T-cell (primary cell): Measurements from ENCODE around the gene SMC2. TPM values are rescaled to one million over a fixed set of nuclear protein-coding genes. Genes with fewer than 3 reads are reported as not detected.

Source experiments
- ATAC-seq, 4 experiments: fragments of 200-7000 bp in 3 of 4; fragments of 150-1000 bp in 1 of 4; cut with Tn5 transposase; replicated peaks in 1 of 4; 1 replicate in 3 of 4; 2 replicates in 1 of 4; pipeline ENCODE4 v1.10.0; 2021; ENCODE audit warnings: moderate library complexity in 3 of 4, mild to moderate bottlenecking in 2 of 4, moderate number of reproducible peaks in 1 of 4
- CTCF ChIA-PET, 2 donors: fragments of 300-600 bp; sonication (Branson Sonifier 250); formaldehyde crosslinking; loops; one replicate each; lab custom pipeline; 2022; ENCODE audit warnings: antibody characterized with exemption in 2 of 2; lab: Charles Lee
- POLR2A ChIA-PET, 2 donors: fragments of 300-600 bp; sonication (Branson Sonifier 250); formaldehyde crosslinking; loops; one replicate each; lab custom pipeline; 2022; ENCODE audit warnings: antibody characterized with exemption in 2 of 2; lab: Charles Lee
- DNase-seq, 35 experiments: peaks; one replicate each; pipeline versions ENCODE4 v3.0.0 to v3.0.0-alpha.2; 2013 to 2023
- H3K27ac ChIP-seq: one replicate; pipeline ENCODE4 v1.5.1; 2013; ENCODE audit warnings: low read length
- H3K27me3 ChIP-seq, 2 experiments: replicated peaks in 1 of 2; 1 replicate in 1 of 2; 2 replicates in 1 of 2; pipeline versions ENCODE4 v1.6.1 to v1.7.0; 2013; ENCODE audit warnings: low read length in 1 of 2, mixed read lengths in 1 of 2; ENCODE audit not compliant: control insufficient read depth in 2 of 2, insufficient read depth in 2 of 2; ENCODE audit errors: extremely low read depth in 1 of 2
- H3K36me3 ChIP-seq, 2 donors: 1 replicate in 1 of 2; 2 replicates in 1 of 2; pipeline versions ENCODE4 v1.6.1 to v1.7.0; 2013; ENCODE audit warnings: low read length in 1 of 2; ENCODE audit not compliant: control insufficient read depth in 2 of 2, insufficient read depth in 1 of 2; ENCODE audit errors: extremely low read depth in 1 of 2
- H3K4me1 ChIP-seq, 2 experiments: 1 replicate in 1 of 2; 2 replicates in 1 of 2; pipeline versions ENCODE4 v1.6.1 to v1.7.0; 2013; ENCODE audit warnings: low read length in 2 of 2, mixed read lengths in 1 of 2; ENCODE audit not compliant: insufficient read depth in 2 of 2, control insufficient read depth in 1 of 2; ENCODE audit errors: extremely low read depth in 1 of 2
- H3K4me3 ChIP-seq, 2 donors: 1 replicate in 1 of 2; 2 replicates in 1 of 2; pipeline versions ENCODE4 v1.5.1 to v1.7.0; 2013; ENCODE audit warnings: mild to moderate bottlenecking in 2 of 2, low read length in 1 of 2, moderate library complexity in 1 of 2; ENCODE audit not compliant: control insufficient read depth in 1 of 2; ENCODE audit errors: extremely low read depth in 1 of 2
- H3K9me3 ChIP-seq: 2 replicates; pipeline ENCODE4 v1.7.0; 2013
- H3K27ac Mint-ChIP-seq, 2 donors: one replicate each; pipeline ENCODE4 v1.8.0; 2020 to 2021; ENCODE audit warnings: mild to moderate bottlenecking in 2 of 2, mixed read lengths in 2 of 2
- H3K27me3 Mint-ChIP-seq, 2 donors: one replicate each; pipeline ENCODE4 v1.8.0; 2021 to 2022; ENCODE audit warnings: mixed read lengths in 2 of 2
- H3K36me3 Mint-ChIP-seq: one replicate; pipeline ENCODE4 v1.8.0; 2021; ENCODE audit warnings: mixed read lengths
- H3K4me1 Mint-ChIP-seq, 3 donors: one replicate each; pipeline ENCODE4 v1.8.0; 2020 to 2022; ENCODE audit warnings: mixed read lengths in 3 of 3, mild to moderate bottlenecking in 1 of 3
- H3K4me3 Mint-ChIP-seq, 3 donors: one replicate each; pipeline ENCODE4 v1.8.0; 2020 to 2022; ENCODE audit warnings: mild to moderate bottlenecking in 3 of 3, mixed read lengths in 3 of 3, moderate library complexity in 3 of 3
- H3K9me3 Mint-ChIP-seq, 3 donors: one replicate each; pipeline ENCODE4 v1.8.0; 2020 to 2022; ENCODE audit warnings: mixed read lengths in 3 of 3
- WGBS: methylation state at CpG from one replicate; pipeline ENCODE4 v1.1.5; 2013; ENCODE audit warnings: missing lambda C conversion rate; ENCODE audit not compliant: insufficient coverage; 5-methylcytosine and 5-hydroxymethylcytosine counted together
- total RNA-seq, 35 experiments: library from RNA in 6 of 35; stranded (reverse) in 6 of 35; fragments of 120-200 nt in 1 of 35; gene quantifications; one replicate each; pipeline versions ENCODE4 v1.2.1 to v1.2.4 and lab custom pipeline; 2013 to 2026

The SMC2 gene
- total RNA-seq, 5 donors from 2014 or later (not counting 1 experiment from before 2014, with no cell fraction given) = 5.2 to 12.6 (median 9.1) TPM

- H3K4me3 Mint-ChIP-seq = peak overlapping the region; percentile 97 to 100 (median 100)
- DNase-seq = peak in 1 of 35 experiments; percentile 2
- 100% methylated on average over 2 of the region's 12 CpGs for WGBS
These were observed 1.1 kb upstream of the SMC2 start for GRCh38 chr9:104092875-104093600.

GRCh38 chr9:104094534-104095015 lies 466 bp downstream of the SMC2 start:
- DNase-seq (no peak), ATAC-seq (no peak)
- 0% methylated on average over 2 of the region's 18 CpGs for WGBS
- Mint-ChIP-seq H3K9me3 (no peaks in the 10 kb centered on the region), H3K36me3 (no peaks in the 10 kb centered on the region), H3K4me3 (peak overlapping the region; percentile 97 to 100 (median 100)), H3K27me3 (no peaks in the 10 kb centered on the region), H3K4me1 (peaks cover 50 to 52% (median 51%) of the 10 kb centered on the region in 3 donors), H3K27ac (peak overlapping the region; percentile 99 to 100)
- H3K27ac ChIP-seq = no peak overlapping the region
- H3K4me1 ChIP-seq = peaks cover 11 to 23% of the 10 kb centered on the region in 2 experiments
- H3K36me3 ChIP-seq = no peaks in the 10 kb centered on the region
- H3K27me3 ChIP-seq = no peaks in the 10 kb centered on the region
- ChIA-PET CTCF (interaction anchor here (0.7 to 1.0 kb wide), 2 partner anchors 651 to 1787 kb away, joined by 3 to 5 read pairs; no protein-coding TSS in a partner anchor), POLR2A (no interaction called here)
- H3K4me3 ChIP-seq = peak overlapping the region; percentile 79 to 84
- H3K9me3 ChIP-seq = no peaks in the 10 kb centered on the region

More at GRCh38 chr9:104092875-104093600, 1.1 kb upstream of the SMC2 start:
- peaks cover 0 to 2% of the 10 kb centered on the region in 2 donors for H3K27me3 Mint-ChIP-seq
- peak overlapping the region; percentile 93 for H3K27ac ChIP-seq
- POLR2A ChIA-PET = interaction anchor here (0.6 to 1.0 kb wide), 3 partner anchors 173 to 898 kb away, joined by 3 read pairs; partner anchors contain the start of gene NIPSNAP3A (in 1 of the 2)
- CTCF ChIA-PET = interaction anchor here (0.6 to 0.7 kb wide), 2 partner anchors 34 to 62 kb away, joined by 3 to 4 read pairs; no protein-coding TSS in a partner anchor
- no peaks in the 10 kb centered on the region for H3K36me3 ChIP-seq
- H3K27ac Mint-ChIP-seq = peak overlapping the region; percentile 99 to 100
- H3K9me3 Mint-ChIP-seq = no peaks in the 10 kb centered on the region
- no peaks in the 10 kb centered on the region for H3K27me3 ChIP-seq
- H3K4me1 ChIP-seq = peaks cover 11 to 23% of the 10 kb centered on the region in 2 experiments
- ATAC-seq = no peak
- H3K4me3 ChIP-seq = peak overlapping the region; percentile 79 to 84
- H3K36me3 Mint-ChIP-seq = no peaks in the 10 kb centered on the region
- H3K4me1 Mint-ChIP-seq = peaks cover 50 to 52% (median 51%) of the 10 kb centered on the region in 3 donors
- H3K9me3 ChIP-seq = no peaks in the 10 kb centered on the region

- Mint-ChIP-seq H3K27me3 (no peaks in the 10 kb centered on the region), H3K4me3 (no peak overlapping the region), H3K4me1 (peaks cover 19 to 24% (median 22%) of the 10 kb centered on the region in 3 donors), H3K27ac (no peak overlapping the region), H3K9me3 (no peaks in the 10 kb centered on the region), H3K36me3 (peaks cover 37% of the 10 kb centered on the region)
- Histone ChIP-seq H3K4me1 (peaks cover 2 to 9% of the 10 kb centered on the region in 2 experiments), H3K9me3 (no peaks in the 10 kb centered on the region), H3K4me3 (no peak overlapping the region), H3K27ac (no peak overlapping the region), H3K27me3 (no peaks in the 10 kb centered on the region), H3K36me3 (peaks cover 0 to 28% of the 10 kb centered on the region in 2 donors)
- no peak for DNase-seq
- ChIA-PET CTCF (interaction anchor here in 1 of 2 donors (1.1 kb wide), 1 partner anchor 10 kb away, joined by 3 read pairs; no protein-coding TSS in a partner anchor), POLR2A (interaction anchor here in 1 of 2 donors (0.6 kb wide), 1 partner anchor 31 kb away, joined by 4 read pairs; no protein-coding TSS in a partner anchor)
- WGBS = no CpG with 5 or more reads among the region's 1 CpG
- ATAC-seq = no peak
These were observed 5.5 kb downstream of the SMC2 start for GRCh38 chr9:104099630-104100029.

GRCh38 chr9:104104360-104104759 lies 10.3 kb downstream of the SMC2 start:
- Mint-ChIP-seq H3K9me3 (no peaks in the 10 kb centered on the region), H3K27ac (no peak overlapping the region), H3K27me3 (no peaks in the 10 kb centered on the region), H3K4me1 (no peaks in the 10 kb centered on the region), H3K4me3 (no peak overlapping the region), H3K36me3 (peaks cover 65% of the 10 kb centered on the region)
- H3K4me1 ChIP-seq = no peaks in the 10 kb centered on the region
- ChIA-PET POLR2A (no interaction called here), CTCF (no interaction called here)
- H3K27ac ChIP-seq = no peak overlapping the region
- no peak overlapping the region for H3K4me3 ChIP-seq
- DNase-seq = no peak
- no peak for ATAC-seq
- H3K27me3 ChIP-seq = no peaks in the 10 kb centered on the region
- 33% methylated on average over 1 of the region's 1 CpG for WGBS
- peaks cover 3 to 63% of the 10 kb centered on the region in 2 donors for H3K36me3 ChIP-seq
- no peaks in the 10 kb centered on the region for H3K9me3 ChIP-seq

GRCh38 chr9:104107799-104108198 lies 13.7 kb downstream of the SMC2 start:
- Histone ChIP-seq H3K27me3 (no peaks in the 10 kb centered on the region), H3K4me3 (no peak overlapping the region), H3K9me3 (no peaks in the 10 kb centered on the region), H3K27ac (no peak overlapping the region), H3K36me3 (peaks cover 3 to 47% of the 10 kb centered on the region in 2 donors), H3K4me1 (no peaks in the 10 kb centered on the region)
- ATAC-seq = no peak
- WGBS = 84% methylated on average over 2 of the region's 5 CpGs
- Mint-ChIP-seq H3K27ac (no peak overlapping the region), H3K9me3 (no peaks in the 10 kb centered on the region), H3K4me1 (no peaks in the 10 kb centered on the region), H3K36me3 (peaks cover 48% of the 10 kb centered on the region), H3K27me3 (no peaks in the 10 kb centered on the region), H3K4me3 (no peak overlapping the region)
- DNase-seq = no peak
- ChIA-PET CTCF (no interaction called here), POLR2A (interaction anchor here in 1 of 2 donors (0.6 kb wide), 1 partner anchor 1587 kb away, joined by 3 read pairs; the partner anchor contains the start of gene TMEM38B)

- no peak for DNase-seq
These were observed 14.2 kb downstream of the SMC2 start for GRCh38 chr9:104108315-104108714.

More at GRCh38 chr9:104108315-104108714, 14.2 kb downstream of the SMC2 start:
- peaks cover 3 to 42% of the 10 kb centered on the region in 2 donors for H3K36me3 ChIP-seq
- ChIA-PET CTCF (no interaction called here), POLR2A (no interaction called here)
- H3K4me3 Mint-ChIP-seq = no peak overlapping the region
- H3K4me1 ChIP-seq = no peaks in the 10 kb centered on the region
- no peaks in the 10 kb centered on the region for H3K9me3 ChIP-seq
- H3K9me3 Mint-ChIP-seq = no peaks in the 10 kb centered on the region
- no peaks in the 10 kb centered on the region for H3K27me3 ChIP-seq
- no peak overlapping the region for H3K4me3 ChIP-seq
- no CpG with 5 or more reads among the region's 4 CpGs for WGBS
- no peak overlapping the region for H3K27ac Mint-ChIP-seq
- H3K4me1 Mint-ChIP-seq = no peaks in the 10 kb centered on the region
- H3K36me3 Mint-ChIP-seq = peaks cover 46% of the 10 kb centered on the region
- H3K27me3 Mint-ChIP-seq = no peaks in the 10 kb centered on the region
- H3K27ac ChIP-seq = no peak overlapping the region
- no peak for ATAC-seq
